Endothelial cell of umbilical vein (primary cell): ENCODE results near the gene EFNA4.

ENCODE experiments used
- EZH2 ChIP-seq: IDR thresholded peaks from 2 replicates; pipeline ENCODE4 v1.6.1; 2012; ENCODE audit warnings: borderline replicate concordance, low read depth, mild to moderate bottlenecking, moderate library complexity, low read length, inconsistent platforms; ENCODE audit not compliant: severe bottlenecking
- POLR2A ChIP-seq: IDR thresholded peaks from 2 replicates; pipeline ENCODE4 v1.6.1; 2012; ENCODE audit warnings: low read depth, mild to moderate bottlenecking, control low read depth, low read length

DNA sequence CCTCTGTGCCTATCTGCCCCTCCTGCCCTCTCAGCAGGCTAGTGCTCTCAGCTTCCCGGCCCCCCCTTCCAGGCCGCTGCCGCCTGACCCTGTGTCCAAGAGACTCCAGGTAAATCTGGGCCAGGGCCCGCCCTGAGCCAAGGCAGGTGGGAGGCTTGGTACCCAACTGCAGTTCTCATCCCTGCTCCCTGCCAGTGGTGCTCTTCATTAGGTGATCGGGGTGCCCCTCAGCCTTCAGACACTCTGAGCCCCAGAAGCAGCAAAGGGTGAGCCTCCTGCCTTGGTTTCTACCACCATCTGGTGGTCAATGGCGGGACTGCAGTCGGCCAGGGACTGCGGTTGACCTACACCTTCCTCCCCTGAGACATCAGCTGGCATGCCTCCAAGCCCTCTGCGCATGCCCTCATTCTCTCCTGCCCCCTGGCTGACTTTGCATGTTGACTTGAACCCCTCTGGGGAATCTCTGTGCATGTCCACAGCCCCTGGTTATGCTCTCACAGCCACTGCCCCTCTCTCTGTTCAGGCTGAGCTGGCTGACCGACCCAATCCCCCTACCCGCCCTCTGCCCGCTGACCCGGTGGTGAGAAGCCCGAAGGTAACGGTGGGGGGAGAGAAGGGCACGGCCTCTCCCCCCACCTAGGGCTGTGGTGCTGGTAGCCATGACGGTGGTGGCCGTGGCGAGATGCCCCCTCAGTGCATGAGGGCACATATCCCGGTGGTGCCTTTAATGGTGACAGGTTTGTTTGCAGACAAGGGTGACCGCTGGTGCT is 2.0 kb upstream of the EFNA4 start:
- TF ChIP-seq EZH2: no peak
- no peak for TF ChIP-seq POLR2A
